Sigmoid colon (tissue), 3 donors: ENCODE data around the gene LURAP1L.

Experiments
- CTCF ChIP-seq, 4 experiments: fragments of 450-650 bp in 3 of 4; fragments of 200-600 bp in 1 of 4; IDR thresholded peaks; one replicate each; pipeline ENCODE4 v1.5.1; 2016 to 2019; ENCODE audit warnings: antibody characterized with exemption in 4 of 4, mild to moderate bottlenecking in 3 of 4, moderate library complexity in 2 of 4
- POLR2A ChIP-seq, 2 donors: fragments of 450-650 bp; IDR thresholded peaks; one replicate each; pipeline ENCODE4 v1.6.1; 2016; ENCODE audit warnings: antibody characterized with exemption in 2 of 2, mild to moderate bottlenecking in 2 of 2, moderate library complexity in 2 of 2

GRCh38 chr9:12753931-12754330 lies 20.9 kb upstream of the LURAP1L start:
- no peak for TF ChIP-seq POLR2A (IDR thresholded peaks at IDR 0.05)
- no peak for TF ChIP-seq CTCF (IDR thresholded peaks at IDR 0.05)
